Fibroblast of skin of scalp (primary cell): Measurements from ENCODE around the gene FIGNL2.

Experiments
- DNase-seq: peaks from one replicate; pipeline ENCODE4 v3.0.0-alpha.2; 2013

Gene FIGNL2

DNA sequence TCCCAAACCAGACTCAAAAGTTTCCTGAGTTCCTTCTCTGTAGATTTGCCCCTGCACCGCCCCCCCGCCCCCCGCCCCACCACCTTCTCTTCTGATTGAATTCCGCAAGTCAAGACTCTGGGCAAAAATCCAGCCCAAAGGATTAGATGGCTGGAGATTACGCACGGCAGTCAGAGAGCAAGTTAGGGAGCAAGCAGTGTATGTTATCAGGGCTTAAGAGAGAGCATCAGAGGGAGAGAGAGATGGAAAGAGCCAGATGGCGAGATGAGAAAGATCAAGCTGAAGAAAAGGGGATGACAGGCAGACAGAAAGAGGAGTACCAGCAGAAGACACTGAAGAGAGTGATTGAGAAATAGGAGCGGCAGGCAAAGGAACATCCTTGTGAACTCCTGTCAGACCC, 25.5 kb upstream of the FIGNL2 start:
- DNase-seq, result peak; percentile 43

DNA sequence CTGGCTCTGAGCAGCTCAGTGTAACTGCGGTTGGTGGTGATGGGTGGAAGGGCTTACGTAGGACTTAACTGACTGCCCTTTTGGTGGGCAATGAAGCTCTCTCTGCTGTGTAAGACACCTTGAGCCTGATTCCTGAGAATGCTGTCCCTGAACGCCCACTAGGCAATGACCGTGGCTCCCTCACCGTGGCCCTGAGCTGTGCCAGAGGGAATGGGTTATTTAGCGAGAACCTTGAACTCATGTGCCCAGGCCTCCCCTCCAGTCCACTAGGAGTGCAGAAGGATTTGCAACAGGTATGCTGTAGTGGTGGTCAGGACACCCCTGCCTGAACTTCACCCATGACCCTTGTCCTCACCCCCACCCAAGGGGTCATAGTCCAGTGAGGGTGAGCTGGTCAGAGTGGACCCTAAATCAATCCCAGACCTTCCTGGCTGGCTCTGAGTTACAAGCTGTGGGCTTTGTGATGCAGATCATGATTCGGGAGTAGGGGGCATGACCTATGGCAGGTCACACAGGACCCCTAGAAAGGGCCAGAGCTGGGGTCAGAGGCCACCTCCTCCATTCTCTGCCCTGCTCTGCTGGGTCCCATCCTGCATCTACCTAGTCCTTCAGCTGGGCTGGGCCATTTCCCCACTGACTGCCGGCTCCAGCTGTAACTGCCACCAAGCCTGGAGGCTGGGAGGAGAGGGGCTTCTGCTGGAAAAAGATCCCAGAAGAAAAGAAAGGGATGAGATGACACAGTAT, 24.9 kb upstream of the FIGNL2 start:
- DNase-seq, result no peak

GRCh38 chr12:51872689-51872981, 24.1 kb upstream of the FIGNL2 start:
- DNase-seq, result no peak

DNA sequence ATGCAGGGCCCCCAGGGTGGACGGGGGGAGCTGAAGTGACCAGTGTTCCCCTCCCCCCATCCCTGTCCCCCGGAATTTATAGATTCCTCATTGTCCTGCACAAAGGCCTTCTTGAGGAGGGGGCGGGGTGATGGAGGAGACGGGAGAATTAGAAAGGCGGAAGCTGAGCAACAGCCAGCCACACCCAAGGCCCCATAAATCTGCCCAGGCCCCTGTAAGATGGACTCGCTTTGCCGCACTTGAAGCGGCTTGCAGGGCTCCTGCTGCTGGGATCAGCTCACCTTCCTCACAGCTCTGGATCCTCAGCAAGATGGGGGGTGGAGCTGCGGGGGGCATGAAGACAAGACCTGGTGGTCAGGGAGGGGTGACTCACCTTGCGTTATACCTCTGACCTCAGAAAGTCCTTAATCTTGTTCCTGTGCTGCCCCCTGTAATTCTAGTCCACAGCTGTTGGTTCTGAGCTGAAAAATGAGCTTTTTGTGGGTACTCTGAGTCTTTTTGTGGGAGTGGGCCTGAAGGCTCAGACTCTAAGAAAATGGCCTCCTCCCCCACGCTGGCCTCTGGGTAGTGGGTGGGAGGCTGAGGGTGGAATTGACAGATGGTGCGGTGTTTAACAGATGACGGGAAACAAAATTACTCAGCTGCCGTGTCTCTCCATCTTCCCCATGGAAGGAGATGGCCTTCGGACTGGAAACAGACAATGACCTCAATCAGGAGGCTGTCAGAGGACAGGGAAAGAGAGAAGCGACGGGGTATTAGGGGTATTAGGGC, 23.6 kb upstream of the FIGNL2 start:
- DNase-seq, result no peak

GRCh38 chr12:51871126-51871525, 22.6 kb upstream of the FIGNL2 start:
- DNase-seq, result no peak

DNA sequence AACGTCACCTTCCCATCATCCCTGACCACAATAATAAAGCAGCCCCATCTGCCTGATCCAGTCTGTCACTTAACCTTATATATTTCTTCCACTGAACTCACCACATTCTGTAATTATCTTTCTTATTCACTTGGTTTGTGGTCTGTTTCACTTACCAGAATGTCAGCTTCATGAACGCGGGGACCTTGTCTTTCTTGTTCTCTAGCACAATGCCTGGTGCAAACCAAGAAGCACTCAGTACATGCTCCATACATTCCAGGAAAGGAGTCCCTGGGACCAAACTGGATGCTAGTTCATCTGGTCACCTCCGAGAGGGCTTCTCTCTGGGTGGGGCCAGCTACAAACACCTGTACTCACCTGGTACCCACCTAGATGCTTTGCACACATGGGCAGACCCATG, 22.0 kb upstream of the FIGNL2 start:
- DNase-seq, result no peak

DNA sequence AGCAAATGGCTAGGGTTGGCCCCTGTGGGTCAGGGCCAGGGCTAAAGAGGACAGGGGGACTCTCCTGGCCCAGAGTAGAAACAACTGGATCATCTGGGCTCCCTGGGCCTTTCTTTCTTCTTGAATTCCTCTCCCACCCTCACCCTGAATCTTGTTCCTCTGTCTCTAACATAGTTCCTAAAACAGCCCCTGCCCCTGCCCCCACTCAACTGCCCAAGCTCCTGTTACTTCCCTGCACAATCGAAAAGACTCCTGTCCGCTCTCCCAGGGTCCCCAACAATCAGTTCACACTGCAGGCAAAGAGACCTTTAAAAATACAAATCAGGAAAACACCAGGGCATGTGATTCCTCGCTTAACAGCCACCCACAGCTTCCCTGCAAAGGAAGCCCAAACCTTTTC, 21.4 kb upstream of the FIGNL2 start:
- no peak for DNase-seq

DNA sequence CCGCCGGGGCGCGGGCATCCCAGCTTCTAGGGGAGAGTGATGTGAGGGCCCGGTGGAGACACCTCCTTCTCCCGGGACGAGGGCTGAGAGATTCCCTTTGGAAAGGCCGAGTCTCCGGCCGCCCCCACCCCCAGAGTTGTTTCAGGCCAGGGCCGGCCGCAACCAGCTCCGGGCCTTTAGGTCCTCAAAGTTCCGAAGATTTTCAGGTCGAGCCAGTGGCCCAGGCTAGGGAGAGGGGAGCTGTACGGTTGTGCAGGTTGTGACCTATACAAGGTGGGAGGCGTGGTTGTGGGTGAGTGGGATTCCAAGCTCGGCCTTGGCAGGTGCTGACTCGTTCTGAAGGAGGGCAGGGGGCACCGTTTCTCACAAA, 21.0 kb upstream of the FIGNL2 start:
- no peak for DNase-seq

DNA sequence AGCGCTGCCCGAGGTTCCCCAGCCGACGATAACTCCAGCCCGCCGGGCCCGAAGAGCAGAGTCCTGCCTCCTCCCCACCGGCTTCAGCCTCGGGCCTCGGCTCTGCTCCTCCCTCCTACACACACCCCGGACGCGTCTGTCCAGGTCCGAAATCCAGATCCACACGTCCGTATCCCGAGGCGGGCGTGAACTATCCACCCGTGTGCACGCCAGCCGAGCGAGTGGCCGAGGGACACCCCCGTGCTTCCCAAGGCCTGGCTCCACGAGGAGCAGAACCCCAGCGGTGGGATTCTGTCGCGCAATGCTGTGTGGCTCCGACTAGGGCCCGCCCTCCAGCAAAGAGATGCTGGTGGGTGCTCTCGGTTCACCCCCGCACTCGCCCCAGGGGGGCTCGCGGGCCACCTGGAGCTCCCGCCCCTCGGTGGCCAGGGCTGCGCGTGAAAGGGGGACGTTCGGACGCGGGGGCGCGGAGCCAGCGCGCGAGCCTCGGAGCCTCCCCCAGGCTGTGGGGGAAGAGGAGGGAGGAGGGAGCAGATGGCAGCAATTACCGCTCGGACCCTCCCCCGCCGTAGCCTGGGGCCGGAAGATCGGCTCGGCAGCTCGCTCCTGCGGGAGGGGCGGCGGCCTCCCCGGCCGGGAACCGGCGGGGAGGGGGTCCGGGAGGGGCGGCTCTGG, 20.4 kb upstream of the FIGNL2 start:
- DNase-seq, result peak; percentile 27

DNA sequence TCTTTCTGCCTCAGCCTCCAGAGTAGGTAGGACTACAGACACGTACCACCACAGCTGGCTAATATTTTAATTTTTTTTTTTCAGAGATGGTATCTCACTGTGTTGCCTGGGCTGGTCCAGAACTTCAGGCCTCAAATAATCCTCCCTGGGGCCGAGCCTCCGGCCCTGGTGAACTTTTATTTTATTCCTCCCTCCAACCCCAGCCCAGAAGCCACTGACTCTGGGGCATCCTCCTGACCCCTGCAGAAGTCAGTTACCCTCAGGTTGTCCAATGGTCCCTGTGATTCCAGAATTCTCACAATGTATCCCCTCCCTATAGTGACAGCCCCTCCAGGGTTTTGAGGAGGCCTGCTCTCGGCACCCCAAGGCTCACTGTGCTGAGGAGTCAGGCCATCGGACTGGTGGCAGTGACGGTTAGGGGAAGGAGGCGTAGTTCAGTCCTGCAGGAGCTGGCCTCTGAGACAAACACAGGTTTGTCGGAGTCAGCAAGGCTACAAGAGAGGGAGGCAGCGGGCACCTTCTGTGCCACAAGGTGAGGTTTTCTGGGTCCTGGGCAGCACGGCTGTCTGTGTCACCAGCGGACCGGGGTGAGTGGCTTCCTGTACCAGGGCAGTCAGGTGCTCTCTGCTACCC, 19.4 kb upstream of the FIGNL2 start:
- no peak for DNase-seq

DNA sequence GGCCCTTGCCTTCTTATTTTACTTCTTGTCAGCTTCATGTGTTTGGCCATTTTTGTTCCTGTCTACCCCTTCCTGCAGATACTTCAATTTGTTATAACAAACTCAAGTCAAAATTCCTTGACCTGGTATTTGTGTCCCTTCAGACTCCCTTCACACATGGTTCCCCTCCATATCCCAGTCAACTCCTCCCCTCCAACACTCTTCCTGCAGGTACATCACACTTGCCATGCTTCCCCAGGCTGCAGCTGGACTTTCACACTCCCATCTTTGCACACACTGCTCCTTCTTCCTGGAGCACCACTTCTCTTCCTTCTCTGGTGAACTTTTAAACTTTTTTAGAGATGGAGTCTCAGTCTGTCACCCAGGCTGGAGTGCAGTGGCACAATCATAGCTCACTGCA, 18.9 kb upstream of the FIGNL2 start:
- DNase-seq, result no peak

- DNase-seq, result no peak
These were observed 18.2 kb upstream of the FIGNL2 start for GRCh38 chr12:51866762-51867161.

- DNase-seq, result no peak
These were observed 17.8 kb upstream of the FIGNL2 start for GRCh38 chr12:51866324-51866723.

- peak; percentile 14 for DNase-seq
These were observed 17.3 kb upstream of the FIGNL2 start for GRCh38 chr12:51865757-51866270.

DNA sequence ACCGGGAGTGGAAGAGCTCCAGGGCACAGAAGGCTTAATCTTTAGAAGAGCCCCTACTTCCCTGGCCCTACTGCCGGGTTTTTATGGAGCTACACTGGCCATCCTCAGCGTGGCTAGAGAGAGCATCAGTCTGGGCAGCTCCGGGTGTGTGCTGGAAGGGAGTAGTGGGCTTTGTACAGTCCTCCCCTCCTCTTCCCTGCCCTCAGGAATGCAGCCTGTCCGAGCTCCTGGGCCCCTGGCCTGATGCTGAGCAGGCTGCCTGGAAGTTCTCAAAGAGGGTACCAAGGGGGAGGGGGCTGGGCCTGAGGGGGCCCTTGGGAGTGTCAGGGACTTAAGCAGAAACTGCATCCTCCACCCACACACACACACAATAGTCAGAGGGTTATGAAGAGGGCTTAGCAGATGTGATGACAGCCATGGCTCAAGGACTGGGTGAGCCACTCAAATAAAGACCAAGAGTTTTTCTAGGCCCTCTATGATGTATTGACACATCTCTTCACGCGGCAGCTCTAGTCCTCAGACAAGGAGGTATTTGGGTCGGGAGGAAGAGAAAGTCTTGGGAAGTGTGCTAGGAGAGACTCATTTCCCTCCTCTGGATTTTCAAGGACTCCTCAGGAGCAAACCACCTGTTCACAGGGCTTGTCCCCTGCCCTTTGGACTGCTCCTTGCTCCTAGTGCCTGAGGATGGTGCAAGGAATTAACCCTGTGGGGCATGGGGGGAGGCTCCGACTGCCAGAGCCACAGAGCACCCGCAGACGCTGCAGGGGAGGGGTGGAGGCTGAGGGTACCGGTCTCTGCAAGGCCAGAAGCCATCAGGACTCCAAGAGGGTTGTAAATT, 16.5 kb upstream of the FIGNL2 start:
- peak; percentile 13 for DNase-seq

GRCh38 chr12:51863933-51864832, 15.7 kb upstream of the FIGNL2 start:
- peak; percentile 34 for DNase-seq

DNA sequence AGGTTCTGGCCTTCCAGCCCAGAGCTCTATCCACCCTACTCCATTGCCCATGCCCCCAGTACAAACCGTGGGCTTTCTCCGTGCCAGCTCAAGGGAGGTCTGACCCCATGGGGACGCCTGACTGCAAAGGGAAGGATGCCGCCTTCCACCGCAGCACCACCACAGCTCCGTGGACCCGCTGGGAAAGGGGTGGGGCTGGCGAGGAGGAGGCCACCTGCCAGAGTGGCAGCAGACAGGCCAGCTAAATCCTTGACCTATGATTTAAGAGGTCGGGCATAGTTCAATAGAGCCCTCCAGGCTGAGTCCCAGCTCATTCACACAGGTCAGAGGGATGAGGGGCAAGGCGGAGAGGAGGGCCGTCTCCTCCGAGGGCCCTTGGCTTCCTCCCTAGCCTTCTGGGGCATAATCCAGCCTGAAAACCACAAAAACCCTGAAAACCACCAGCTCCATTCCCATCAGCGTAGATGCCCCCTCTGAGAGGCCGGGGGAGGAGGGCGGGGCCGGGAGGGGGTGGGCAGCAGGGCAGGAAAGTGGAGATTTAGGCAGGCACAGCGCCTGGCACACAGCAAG, 14.9 kb upstream of the FIGNL2 start:
- DNase-seq, result peak; percentile 16

DNA sequence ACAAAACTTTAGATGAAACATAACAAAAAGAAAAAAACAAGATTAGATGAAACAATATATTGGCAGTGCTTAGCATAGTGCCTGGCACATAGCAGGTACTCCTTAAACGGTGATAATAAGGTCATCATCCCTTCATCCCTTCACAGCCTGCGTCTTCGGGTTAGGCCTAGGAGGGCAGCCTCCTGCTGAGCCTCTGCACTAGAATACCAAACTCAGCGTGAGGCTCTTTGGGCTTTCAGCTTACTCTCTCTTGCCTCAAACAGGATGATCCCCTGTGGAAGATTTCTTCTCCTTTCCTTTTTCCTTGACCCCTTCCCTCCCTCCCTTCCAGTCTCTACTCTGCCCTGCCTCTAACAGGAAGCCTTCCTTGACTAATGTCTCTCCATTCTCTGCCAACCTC, 14.4 kb upstream of the FIGNL2 start:
- DNase-seq, result no peak

DNA sequence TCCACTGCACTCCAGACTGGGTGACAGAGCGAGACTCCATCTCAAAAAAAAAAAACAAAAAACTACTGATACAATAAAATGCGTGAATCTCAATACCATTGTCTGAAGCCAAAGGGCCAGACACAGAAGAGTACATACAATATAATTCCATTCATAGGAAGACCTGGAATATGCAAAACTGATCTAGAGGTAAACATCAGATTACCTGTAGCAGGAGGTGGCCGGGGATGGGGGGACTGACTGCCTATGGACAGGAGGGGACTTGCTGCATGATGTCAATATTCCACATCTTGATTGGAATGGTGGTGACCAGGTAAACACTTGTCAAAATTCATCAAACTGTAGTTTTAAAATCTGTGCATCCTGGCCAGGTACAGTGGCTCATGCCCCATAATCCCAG, 12.5 kb upstream of the FIGNL2 start:
- no peak for DNase-seq

DNA sequence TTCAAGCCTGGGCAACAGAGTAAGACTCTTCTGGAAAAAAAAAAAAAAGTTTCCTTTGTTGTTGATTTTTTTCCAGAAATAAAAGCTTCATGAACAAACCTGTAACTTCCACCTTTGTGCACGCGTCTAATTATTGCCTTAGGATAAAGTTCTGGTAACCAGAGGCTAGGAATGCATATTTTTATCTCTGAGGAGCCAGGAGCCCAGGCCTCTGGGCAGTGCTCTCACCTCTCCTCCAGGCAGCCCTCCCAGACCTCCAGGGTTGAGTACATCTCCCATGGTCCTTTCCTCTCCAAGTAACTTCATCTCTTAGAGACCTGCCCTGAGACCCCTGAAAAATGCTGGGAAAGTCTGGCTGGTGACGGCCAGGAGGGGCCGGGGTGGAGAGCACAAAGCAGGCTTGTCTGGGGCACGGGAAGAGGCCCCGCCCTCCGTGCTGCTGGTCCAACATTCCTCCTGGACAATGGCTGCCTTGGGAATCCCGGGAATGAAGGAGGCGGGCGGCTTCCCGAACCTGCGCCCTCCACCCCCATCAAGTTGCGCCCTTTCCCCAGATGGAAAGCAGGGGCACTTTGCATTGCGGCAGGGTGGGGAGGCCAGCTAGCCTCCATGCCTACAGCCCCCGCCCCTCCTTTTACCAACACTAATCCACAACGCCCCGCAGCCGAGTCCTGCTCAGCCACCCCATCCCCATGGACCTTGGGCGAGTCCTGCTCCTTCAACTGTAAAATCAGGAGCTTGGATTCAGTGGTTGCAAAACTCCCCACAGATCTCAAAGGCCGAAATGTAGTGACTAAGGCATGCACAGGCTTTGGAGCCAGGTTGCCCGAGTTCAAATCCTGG, 7.3 kb upstream of the FIGNL2 start:
- peak; percentile 56 for DNase-seq
